GM18520 (cell line): ENCODE data around the gene NISCH.

Experiments used
- ATAC-seq: cut with Tn5 transposase; IDR thresholded peaks from one replicate; pipeline ENCODE4 v1.9.1; 2021; ENCODE audit not compliant: unreplicated experiment

NISCH gene

GRCh38 chr3:52509753-52510328, 54.4 kb downstream of the NISCH start:
- ATAC-seq, result no peak

- ATAC-seq, result no peak
Observed at GRCh38 chr3:52511509-52511908, 56.1 kb downstream of the NISCH start.

GRCh38 chr3:52512105-52512504, 56.7 kb downstream of the NISCH start:
- no peak for ATAC-seq

GRCh38 chr3:52512727-52513126, 57.3 kb downstream of the NISCH start:
- ATAC-seq, result no peak

GRCh38 chr3:52513281-52513680, 57.9 kb downstream of the NISCH start:
- no peak for ATAC-seq

- no peak for ATAC-seq
Observed at GRCh38 chr3:52514576-52514975, 59.2 kb downstream of the NISCH start.

GRCh38 chr3:52515192-52515591, 59.8 kb downstream of the NISCH start:
- ATAC-seq, result no peak

GRCh38 chr3:52516509-52517195, 61.2 kb downstream of the NISCH start:
- ATAC-seq, result no peak

GRCh38 chr3:52517796-52518722, 62.7 kb downstream of the NISCH start:
- no peak for ATAC-seq

GRCh38 chr3:52518723-52519444, 63.5 kb downstream of the NISCH start:
- ATAC-seq, result no peak

GRCh38 chr3:52519445-52520140, 64.2 kb downstream of the NISCH start:
- ATAC-seq, result no peak

GRCh38 chr3:52520141-52520667, 64.8 kb downstream of the NISCH start:
- ATAC-seq, result no peak

- no peak for ATAC-seq
Observed at GRCh38 chr3:52520716-52521487, 65.5 kb downstream of the NISCH start.

- no peak for ATAC-seq
Observed at GRCh38 chr3:52521488-52521824, 66.1 kb downstream of the NISCH start.

GRCh38 chr3:52521881-52522650, 66.7 kb downstream of the NISCH start:
- no peak for ATAC-seq

- ATAC-seq, result no peak
Observed at GRCh38 chr3:52522651-52523251, 67.3 kb downstream of the NISCH start.

- ATAC-seq, result no peak
Observed at GRCh38 chr3:52523386-52524257, 68.2 kb downstream of the NISCH start.
